Glutamatergic neuron (in vitro differentiated cells): ENCODE data around the gene SPAG9. TPM values are rescaled to one million over a fixed set of nuclear protein-coding genes. Genes with fewer than 3 reads are reported as not detected.
A peak's percentile ranks its signal among the peaks of the same experiment; 100 is the strongest.

Experiments
- DNase-seq: peaks from one replicate; pipeline ENCODE4 v3.0.0; 2022
- H3K27ac Mint-ChIP-seq: one replicate; pipeline ENCODE4 v1.8.0; 2020; ENCODE audit warnings: mild to moderate bottlenecking, mixed read lengths, inconsistent platforms; ENCODE audit not compliant: unreplicated experiment
- H3K27me3 Mint-ChIP-seq: one replicate; pipeline ENCODE4 v1.8.0; 2020; ENCODE audit warnings: mild to moderate bottlenecking, moderate library complexity, mixed read lengths, inconsistent platforms; ENCODE audit not compliant: unreplicated experiment
- H3K36me3 Mint-ChIP-seq: one replicate; pipeline ENCODE4 v1.8.0; 2020; ENCODE audit warnings: mild to moderate bottlenecking, mixed read lengths, inconsistent platforms; ENCODE audit not compliant: unreplicated experiment
- H3K4me1 Mint-ChIP-seq: one replicate; pipeline ENCODE4 v1.8.0; 2020; ENCODE audit warnings: mild to moderate bottlenecking, low read depth, mixed read lengths, inconsistent platforms; ENCODE audit not compliant: unreplicated experiment
- H3K4me3 Mint-ChIP-seq: one replicate; pipeline ENCODE4 v1.8.0; 2020; ENCODE audit warnings: mild to moderate bottlenecking, mixed read lengths, inconsistent platforms; ENCODE audit not compliant: unreplicated experiment
- H3K9me3 Mint-ChIP-seq: one replicate; pipeline ENCODE4 v1.8.0; 2020; ENCODE audit warnings: mild to moderate bottlenecking, moderate library complexity, mixed read lengths, inconsistent platforms; ENCODE audit not compliant: unreplicated experiment
- CTCF ChIP-seq: fragments of 200-600 bp; sonication (generic); IDR thresholded peaks from one replicate; pipeline ENCODE4 v1.5.0; 2021; ENCODE audit not compliant: partially characterized antibody, unreplicated experiment
- total RNA-seq: library from RNA; stranded (reverse); fragmentation: NEBNext Ultra II Directional; extraction: Animal tissue kit (Norgen Biotek cat#: 25700); gene quantifications from one replicate; pipeline ENCODE4 v1.2.1, GENCODE V29; 2021; ENCODE audit not compliant: unreplicated experiment

SPAG9 gene
- total RNA-seq, 1 donor from 2014 or later, result 327 TPM

- peaks cover 7% of the 10 kb centered on the region for H3K9me3 Mint-ChIP-seq
- peak overlapping the region; percentile 69 for H3K27ac Mint-ChIP-seq
- no peaks in the 10 kb centered on the region for H3K36me3 Mint-ChIP-seq
- DNase-seq, result no peak
- H3K4me3 Mint-ChIP-seq, result no peak overlapping the region
- no peak for TF ChIP-seq CTCF
- peaks cover 27% of the 10 kb centered on the region for H3K4me1 Mint-ChIP-seq
- peaks cover 7% of the 10 kb centered on the region for H3K27me3 Mint-ChIP-seq
Measured at GRCh38 chr17:50920891-50921586, 199.6 kb downstream of the SPAG9 start.

GRCh38 chr17:50920041-50920410, 200.6 kb downstream of the SPAG9 start:
- Mint-ChIP-seq H3K4me1 (peaks cover 26% of the 10 kb centered on the region), H3K27me3 (peaks cover 7% of the 10 kb centered on the region), H3K36me3 (no peaks in the 10 kb centered on the region), H3K9me3 (peaks cover 7% of the 10 kb centered on the region), H3K27ac (peak overlapping the region; percentile 62), H3K4me3 (no peak overlapping the region)
- no peak for DNase-seq
- TF ChIP-seq CTCF, result no peak

- H3K9me3 Mint-ChIP-seq, result peaks cover 4% of the 10 kb centered on the region
- no peaks in the 10 kb centered on the region for H3K36me3 Mint-ChIP-seq
- peak overlapping the region; percentile 62 for H3K27ac Mint-ChIP-seq
- peak; percentile 80 for DNase-seq
- peaks cover 23% of the 10 kb centered on the region for H3K4me1 Mint-ChIP-seq
- peak overlapping the region; percentile 27 for H3K4me3 Mint-ChIP-seq
- H3K27me3 Mint-ChIP-seq, result peaks cover 7% of the 10 kb centered on the region
- no peak for TF ChIP-seq CTCF
Measured at GRCh38 chr17:50919321-50920040, 201.2 kb downstream of the SPAG9 start.

- peaks cover 8% of the 10 kb centered on the region for H3K27me3 Mint-ChIP-seq
- H3K27ac Mint-ChIP-seq, result peak overlapping the region; percentile 7
- DNase-seq, result no peak
- H3K36me3 Mint-ChIP-seq, result no peaks in the 10 kb centered on the region
- no peak overlapping the region for H3K4me3 Mint-ChIP-seq
- peaks cover 23% of the 10 kb centered on the region for H3K4me1 Mint-ChIP-seq
- no peak for TF ChIP-seq CTCF
- peaks cover 4% of the 10 kb centered on the region for H3K9me3 Mint-ChIP-seq
Measured at GRCh38 chr17:50918933-50919296, 201.8 kb downstream of the SPAG9 start.
